Fibroblast of peridontal ligament (primary cell): ENCODE results near the gene DIP2C.
"Not testable (repeated sequence)": the region's sequence is repeated elsewhere in the genome, so short reads cannot be mapped to it uniquely, and the experiment has no call there.

Experiments
- DNase-seq: peaks from one replicate; pipeline ENCODE4 v3.0.0-alpha.2; 2010; ENCODE audit errors: extremely low read depth

Gene DIP2C

GRCh38 chr10:282294-283139 is 407.0 kb downstream of the DIP2C start:
- no peak for DNase-seq

- DNase-seq, result no peak
These were observed 409.8 kb downstream of the DIP2C start for GRCh38 chr10:279655-280054.

- no peak for DNase-seq
These were observed 410.2 kb downstream of the DIP2C start for GRCh38 chr10:279232-279631.

GRCh38 chr10:278707-279106 is 410.8 kb downstream of the DIP2C start:
- DNase-seq, result no peak

- no peak for DNase-seq
These were observed 411.5 kb downstream of the DIP2C start for GRCh38 chr10:277963-278362.

GRCh38 chr10:275680-276079 is 413.8 kb downstream of the DIP2C start:
- no peak for DNase-seq

- DNase-seq, result no peak
These were observed 414.6 kb downstream of the DIP2C start for GRCh38 chr10:274866-275265.

GRCh38 chr10:273088-273487 is 416.4 kb downstream of the DIP2C start:
- DNase-seq, result no peak

- DNase-seq, result no peak
These were observed 417.7 kb downstream of the DIP2C start for GRCh38 chr10:271722-272121.

GRCh38 chr10:271201-271600 is 418.3 kb downstream of the DIP2C start:
- DNase-seq, result no peak

- no peak for DNase-seq
These were observed 419.9 kb downstream of the DIP2C start for GRCh38 chr10:269440-270074.

- DNase-seq, result no peak
These were observed 421.8 kb downstream of the DIP2C start for GRCh38 chr10:267705-268104.

- peak; percentile 16 for DNase-seq
These were observed 422.5 kb downstream of the DIP2C start for GRCh38 chr10:266974-267425.

- DNase-seq, result not testable (repeated sequence)
These were observed 423.5 kb downstream of the DIP2C start for GRCh38 chr10:265816-266588.

GRCh38 chr10:265074-265440 is 424.4 kb downstream of the DIP2C start:
- DNase-seq, result not testable (repeated sequence)

GRCh38 chr10:264160-265073 is 425.1 kb downstream of the DIP2C start:
- not testable (repeated sequence) for DNase-seq

- DNase-seq, result no peak
These were observed 428.5 kb downstream of the DIP2C start for GRCh38 chr10:260819-261429.

- no peak for DNase-seq
These were observed 437.4 kb downstream of the DIP2C start for GRCh38 chr10:251982-252582.

- no peak for DNase-seq
These were observed 441.2 kb downstream of the DIP2C start for GRCh38 chr10:248307-248706.

GRCh38 chr10:247480-247879 is 442.0 kb downstream of the DIP2C start:
- no peak for DNase-seq

- DNase-seq, result no peak
These were observed 443.0 kb downstream of the DIP2C start for GRCh38 chr10:246431-246830.
